ENCODE results near the gene CCM2L.

CCM2L gene

DNA sequence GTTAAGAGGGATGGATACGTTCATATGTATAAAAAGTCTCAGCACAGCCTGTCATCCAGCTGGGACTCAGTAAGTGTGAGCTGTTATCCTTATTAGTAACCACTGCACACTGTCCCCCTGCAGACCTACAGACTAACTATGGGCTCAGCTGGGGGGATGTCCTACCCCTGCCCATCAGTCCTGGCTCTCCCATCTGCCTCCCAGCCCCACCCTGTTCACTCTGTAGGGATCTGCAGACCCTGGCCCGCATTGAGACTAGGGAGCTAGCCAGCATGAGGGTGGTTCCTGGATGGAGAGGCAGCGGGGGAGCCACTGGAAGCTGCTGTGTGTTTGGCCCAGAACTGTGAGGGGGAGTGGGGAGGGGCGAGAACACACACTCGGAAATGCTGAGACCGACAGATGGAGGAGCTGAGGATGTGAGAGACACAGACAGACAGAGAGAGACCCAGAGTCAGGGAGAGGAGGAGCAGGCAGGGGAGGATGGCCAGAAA, 25.2 kb upstream of the CCM2L start:
- peaks cover 10% of the 10 kb centered on the region for H3K27me3 Mint-ChIP-seq
- no peaks in the 10 kb centered on the region for H3K36me3 Mint-ChIP-seq (ENCODE audit: low read depth)
- no peak for DNase-seq
- H3K4me1 Mint-ChIP-seq (ENCODE audit: low read depth): peaks cover 2% of the 10 kb centered on the region
- no peaks in the 10 kb centered on the region for H3K9me3 Mint-ChIP-seq
- no peak overlapping the region for H3K4me3 Mint-ChIP-seq
- H3K27ac Mint-ChIP-seq: no peak overlapping the region

DNA sequence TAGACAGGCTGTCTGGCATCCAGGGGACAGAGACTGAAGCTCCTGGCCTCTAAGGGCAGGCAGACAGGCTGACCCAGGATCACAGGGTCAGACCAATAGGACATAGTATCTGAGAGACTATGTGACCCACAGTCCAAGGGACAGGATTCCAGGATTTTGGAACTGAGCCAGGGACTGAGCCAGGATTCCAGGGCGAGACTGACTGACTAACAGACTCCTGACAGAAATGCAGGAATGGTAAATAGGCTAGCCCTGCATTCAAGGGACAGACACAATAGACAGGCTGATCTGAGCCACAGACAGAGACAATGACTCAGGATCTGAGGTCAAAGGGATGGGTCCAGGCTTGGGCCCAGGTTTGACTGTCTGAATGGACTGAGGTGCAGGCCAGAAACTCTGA, 22.5 kb upstream of the CCM2L start:
- H3K9me3 Mint-ChIP-seq: no peaks in the 10 kb centered on the region
- H3K36me3 Mint-ChIP-seq (ENCODE audit: low read depth): no peaks in the 10 kb centered on the region
- peaks cover 2% of the 10 kb centered on the region for H3K4me1 Mint-ChIP-seq (ENCODE audit: low read depth)
- no peak overlapping the region for H3K27ac Mint-ChIP-seq
- no peak for DNase-seq
- peaks cover 3% of the 10 kb centered on the region for H3K27me3 Mint-ChIP-seq
- no peak overlapping the region for H3K4me3 Mint-ChIP-seq

DNA sequence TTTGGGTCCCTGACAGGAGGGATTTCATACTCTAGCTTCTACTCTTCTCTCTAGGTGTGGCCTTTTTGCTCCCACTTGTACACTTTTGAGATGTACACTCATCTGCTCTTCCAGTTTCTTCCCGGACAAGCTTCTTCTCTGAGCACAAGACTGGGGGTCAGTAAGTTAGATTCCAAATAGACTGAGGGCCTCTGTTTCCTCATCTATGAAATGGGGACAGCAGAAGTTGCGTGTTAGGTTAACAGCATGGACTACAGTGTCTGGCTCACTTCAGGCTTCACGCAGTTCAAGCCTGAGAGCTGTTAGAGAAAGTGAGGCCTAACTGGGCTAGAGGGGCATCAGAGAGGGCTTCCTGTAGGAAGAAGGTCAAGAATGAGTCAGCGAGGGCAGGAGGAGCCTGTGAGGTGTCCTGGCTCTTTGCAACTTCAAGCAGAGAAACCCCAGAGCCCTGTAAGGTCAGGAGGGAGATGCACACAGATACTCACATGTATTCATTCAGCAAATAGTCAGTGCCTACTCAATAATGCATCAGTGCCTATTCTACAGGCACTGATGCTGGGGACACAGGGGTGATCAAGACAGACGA, 21.7 kb upstream of the CCM2L start:
- peaks cover 2% of the 10 kb centered on the region for H3K4me1 Mint-ChIP-seq (ENCODE audit: low read depth)
- H3K36me3 Mint-ChIP-seq (ENCODE audit: low read depth): no peaks in the 10 kb centered on the region
- H3K9me3 Mint-ChIP-seq: no peaks in the 10 kb centered on the region
- no peak overlapping the region for H3K27ac Mint-ChIP-seq
- peaks cover 3% of the 10 kb centered on the region for H3K27me3 Mint-ChIP-seq
- DNase-seq: no peak
- H3K4me3 Mint-ChIP-seq: no peak overlapping the region

DNA sequence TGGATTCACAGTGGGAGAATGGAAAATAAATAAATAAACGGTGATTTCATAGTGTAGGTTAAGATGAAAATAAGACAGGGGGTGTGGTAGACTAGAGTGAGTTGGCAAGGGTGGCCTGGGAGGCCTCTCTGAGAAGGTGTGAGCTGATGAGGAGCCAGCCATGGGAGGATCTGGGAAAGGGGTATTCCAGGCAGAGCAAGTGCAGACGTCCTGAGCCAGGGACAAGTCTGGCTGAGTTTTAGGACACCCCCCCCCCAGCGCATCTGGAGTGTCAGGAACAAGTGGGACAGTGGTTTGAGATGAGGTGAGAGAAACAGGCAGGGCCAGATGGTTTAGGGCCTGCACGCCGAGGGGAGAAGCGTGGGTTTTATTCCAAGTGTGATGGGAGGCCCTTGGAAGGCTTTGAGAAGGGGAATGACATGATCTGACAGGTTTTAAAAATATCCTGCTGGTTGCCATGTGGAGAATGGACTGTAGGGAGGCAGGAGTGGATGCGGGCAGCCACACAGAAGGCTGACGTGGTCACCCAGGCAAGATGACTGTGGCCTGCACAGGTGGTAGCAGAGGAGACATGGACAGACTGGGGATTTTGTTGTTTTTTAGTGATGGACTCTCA, 21.1 kb upstream of the CCM2L start:
- Mint-ChIP-seq H3K4me1 (ENCODE audit: low read depth) (peaks cover 2% of the 10 kb centered on the region), H3K36me3 (ENCODE audit: low read depth) (no peaks in the 10 kb centered on the region), H3K9me3 (no peaks in the 10 kb centered on the region), H3K27ac (no peak overlapping the region), H3K4me3 (no peak overlapping the region), H3K27me3 (peaks cover 9% of the 10 kb centered on the region)
- DNase-seq: no peak

GRCh38 chr20:31990641-31991338, 19.4 kb upstream of the CCM2L start:
- no peaks in the 10 kb centered on the region for H3K36me3 Mint-ChIP-seq (ENCODE audit: low read depth)
- H3K27me3 Mint-ChIP-seq: peaks cover 24% of the 10 kb centered on the region
- H3K27ac Mint-ChIP-seq: no peak overlapping the region
- no peak for DNase-seq
- peaks cover 2% of the 10 kb centered on the region for H3K4me1 Mint-ChIP-seq (ENCODE audit: low read depth)
- H3K4me3 Mint-ChIP-seq: no peak overlapping the region
- no peaks in the 10 kb centered on the region for H3K9me3 Mint-ChIP-seq

- Mint-ChIP-seq H3K4me1 (ENCODE audit: low read depth) (peaks cover 2% of the 10 kb centered on the region), H3K9me3 (no peaks in the 10 kb centered on the region), H3K27ac (no peak overlapping the region), H3K36me3 (ENCODE audit: low read depth) (no peaks in the 10 kb centered on the region), H3K4me3 (no peak overlapping the region), H3K27me3 (peaks cover 29% of the 10 kb centered on the region)
- DNase-seq: no peak
These were observed 18.9 kb upstream of the CCM2L start for GRCh38 chr20:31991339-31991705.

DNA sequence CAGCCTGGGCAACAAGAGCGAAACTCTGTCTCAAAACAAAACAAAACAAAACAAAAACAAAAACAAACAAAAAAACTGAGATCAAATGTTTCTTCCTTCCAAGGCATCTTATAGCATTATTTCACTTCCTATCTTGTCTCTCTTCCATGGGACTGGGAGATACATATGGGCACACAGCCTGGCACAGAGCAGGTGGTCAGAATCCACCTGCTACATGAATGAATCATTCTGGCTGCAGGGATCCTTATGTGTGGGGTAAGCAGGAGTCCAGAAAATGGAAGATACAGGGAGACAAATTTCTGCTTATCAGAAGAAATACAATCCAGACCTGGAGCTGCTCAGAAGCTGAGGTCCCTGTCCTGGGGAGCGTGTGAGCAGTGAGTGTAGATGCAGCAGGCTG, 18.2 kb upstream of the CCM2L start:
- DNase-seq: no peak
- Mint-ChIP-seq H3K27ac (no peak overlapping the region), H3K4me1 (ENCODE audit: low read depth) (peaks cover 2% of the 10 kb centered on the region), H3K9me3 (no peaks in the 10 kb centered on the region), H3K36me3 (ENCODE audit: low read depth) (no peaks in the 10 kb centered on the region), H3K27me3 (peaks cover 35% of the 10 kb centered on the region), H3K4me3 (no peak overlapping the region)

- no peaks in the 10 kb centered on the region for H3K36me3 Mint-ChIP-seq (ENCODE audit: low read depth)
- H3K9me3 Mint-ChIP-seq: no peaks in the 10 kb centered on the region
- peaks cover 35% of the 10 kb centered on the region for H3K27me3 Mint-ChIP-seq
- no peaks in the 10 kb centered on the region for H3K4me1 Mint-ChIP-seq (ENCODE audit: low read depth)
- H3K4me3 Mint-ChIP-seq: no peak overlapping the region
- DNase-seq: no peak
- no peak overlapping the region for H3K27ac Mint-ChIP-seq
These were observed 13.2 kb upstream of the CCM2L start for GRCh38 chr20:31996996-31997395.

DNA sequence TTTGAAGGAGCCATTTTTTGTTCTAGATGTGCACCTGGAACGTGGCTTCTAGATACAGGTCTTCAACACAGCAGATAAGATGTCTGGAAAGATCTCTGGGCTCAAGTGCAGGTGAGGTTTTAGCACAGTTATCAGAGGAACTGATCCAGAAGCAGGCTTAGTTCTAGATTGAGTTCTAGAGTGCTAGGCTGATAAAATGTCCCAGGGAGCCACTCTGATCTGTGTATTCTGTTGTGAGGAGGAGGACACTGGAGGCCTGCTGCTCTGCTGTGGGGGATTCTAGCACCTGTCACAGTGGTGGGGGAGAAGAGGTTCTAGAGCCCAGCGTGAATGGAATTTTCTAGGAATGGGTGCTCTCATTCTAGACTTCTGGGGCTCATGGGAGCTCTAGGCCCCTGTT, 12.0 kb upstream of the CCM2L start:
- no peaks in the 10 kb centered on the region for H3K9me3 Mint-ChIP-seq
- H3K4me1 Mint-ChIP-seq (ENCODE audit: low read depth): no peaks in the 10 kb centered on the region
- H3K4me3 Mint-ChIP-seq: no peak overlapping the region
- H3K36me3 Mint-ChIP-seq (ENCODE audit: low read depth): no peaks in the 10 kb centered on the region
- no peak overlapping the region for H3K27ac Mint-ChIP-seq
- no peak for DNase-seq
- H3K27me3 Mint-ChIP-seq: peaks cover 35% of the 10 kb centered on the region

GRCh38 chr20:32003325-32003724, 6.9 kb upstream of the CCM2L start:
- H3K9me3 Mint-ChIP-seq: no peaks in the 10 kb centered on the region
- no peak overlapping the region for H3K27ac Mint-ChIP-seq
- H3K4me1 Mint-ChIP-seq (ENCODE audit: low read depth): no peaks in the 10 kb centered on the region
- no peaks in the 10 kb centered on the region for H3K36me3 Mint-ChIP-seq (ENCODE audit: low read depth)
- no peak overlapping the region for H3K4me3 Mint-ChIP-seq
- peaks cover 8% of the 10 kb centered on the region for H3K27me3 Mint-ChIP-seq
- DNase-seq: no peak

DNA sequence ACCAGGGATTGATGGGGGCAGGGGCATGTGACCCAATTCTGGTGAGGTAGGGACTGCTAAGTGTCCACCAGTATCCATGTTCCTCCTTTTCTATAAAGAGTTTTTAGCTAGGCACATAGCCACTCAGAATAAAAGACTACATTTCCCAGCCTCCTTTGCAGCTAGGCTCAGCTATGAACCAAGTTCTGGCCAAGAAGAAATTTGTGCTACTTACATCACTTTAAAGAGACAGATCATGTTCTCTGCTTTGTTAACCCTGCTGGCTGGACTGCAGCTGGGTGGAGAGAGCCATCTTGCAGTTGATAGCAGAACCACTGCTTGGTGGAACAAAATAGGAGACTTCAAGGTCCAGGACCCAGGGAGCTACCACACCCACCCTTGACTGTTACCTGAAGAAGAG, 5.3 kb upstream of the CCM2L start:
- Mint-ChIP-seq H3K4me3 (no peak overlapping the region), H3K9me3 (no peaks in the 10 kb centered on the region), H3K36me3 (ENCODE audit: low read depth) (no peaks in the 10 kb centered on the region), H3K27me3 (peaks cover 11% of the 10 kb centered on the region), H3K4me1 (ENCODE audit: low read depth) (no peaks in the 10 kb centered on the region), H3K27ac (no peak overlapping the region)
- no peak for DNase-seq

- Mint-ChIP-seq H3K36me3 (ENCODE audit: low read depth) (no peaks in the 10 kb centered on the region), H3K4me1 (ENCODE audit: low read depth) (no peaks in the 10 kb centered on the region)
These were observed 4.2 kb upstream of the CCM2L start for GRCh38 chr20:32006053-32006452.

DNA sequence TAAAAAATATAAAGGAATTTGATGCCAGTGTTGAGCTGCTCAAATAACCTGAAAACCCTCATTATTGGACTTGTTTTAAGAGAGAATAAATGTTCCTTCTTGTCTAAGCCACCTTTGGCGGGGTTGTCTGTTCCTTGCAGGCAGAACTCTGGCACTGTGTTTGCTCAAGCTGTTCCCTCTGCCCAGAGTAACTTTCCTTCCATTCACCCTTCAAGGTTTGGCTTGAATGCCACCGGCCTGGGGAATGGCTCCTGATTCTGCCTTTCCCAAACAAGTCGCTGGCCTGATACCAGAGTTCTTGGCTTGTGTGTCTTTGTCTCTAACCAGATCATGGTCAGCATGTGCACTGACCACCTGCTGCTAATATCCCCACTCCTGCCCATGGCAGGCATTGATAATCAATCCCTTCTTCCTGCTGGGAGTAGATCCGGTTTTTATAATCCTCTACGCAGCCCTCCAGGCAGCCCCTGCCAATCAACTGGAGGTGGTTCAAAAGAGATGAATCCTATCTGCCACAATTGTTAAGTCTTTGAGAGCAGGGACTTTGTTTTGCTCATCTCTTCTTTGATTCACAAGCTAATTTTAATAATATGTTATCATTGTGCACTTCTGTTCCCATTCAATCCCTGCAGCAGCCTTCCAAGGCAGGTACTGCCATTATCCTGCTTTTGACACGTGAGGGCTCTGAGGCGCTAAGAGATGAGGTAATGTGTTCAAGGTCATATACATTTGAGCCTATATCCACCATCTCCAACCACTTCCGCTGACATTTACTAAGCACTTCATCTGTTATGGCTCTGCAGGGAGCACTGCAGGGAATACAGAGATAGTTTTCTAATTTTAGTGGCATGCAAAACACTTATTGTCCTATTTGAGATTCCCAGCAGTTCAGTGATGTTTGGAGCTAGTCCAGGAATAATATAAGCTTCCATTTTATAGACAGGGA, 3.1 kb upstream of the CCM2L start:
- H3K4me1 Mint-ChIP-seq (ENCODE audit: low read depth): no peaks in the 10 kb centered on the region
- H3K27me3 Mint-ChIP-seq: peaks cover 18% of the 10 kb centered on the region
- DNase-seq: no peak
- no peak overlapping the region for H3K4me3 Mint-ChIP-seq
- no peak overlapping the region for H3K27ac Mint-ChIP-seq
- no peaks in the 10 kb centered on the region for H3K36me3 Mint-ChIP-seq (ENCODE audit: low read depth)
- no peaks in the 10 kb centered on the region for H3K9me3 Mint-ChIP-seq

More at GRCh38 chr20:32006053-32006452, 4.2 kb upstream of the CCM2L start:
- Mint-ChIP-seq H3K27me3 (peaks cover 11% of the 10 kb centered on the region), H3K9me3 (no peaks in the 10 kb centered on the region), H3K4me3 (no peak overlapping the region), H3K27ac (no peak overlapping the region)
- DNase-seq: no peak

- no peaks in the 10 kb centered on the region for H3K4me1 Mint-ChIP-seq (ENCODE audit: low read depth)
- no peak overlapping the region for H3K4me3 Mint-ChIP-seq
- H3K27me3 Mint-ChIP-seq: peaks cover 18% of the 10 kb centered on the region
- no peaks in the 10 kb centered on the region for H3K9me3 Mint-ChIP-seq
- H3K27ac Mint-ChIP-seq: no peak overlapping the region
- no peak for DNase-seq
- H3K36me3 Mint-ChIP-seq (ENCODE audit: low read depth): no peaks in the 10 kb centered on the region
These were observed 2.2 kb upstream of the CCM2L start for GRCh38 chr20:32007787-32008616.
